A549 (cell line): ENCODE results near the gene FAM13A. TPM values are rescaled to one million over a fixed set of nuclear protein-coding genes. Genes with fewer than 3 reads are reported as not detected.
A peak's percentile ranks its signal among the peaks of the same experiment; 100 is the strongest.
"Not testable (repeated sequence)": the region's sequence is repeated elsewhere in the genome, so short reads cannot be mapped to it uniquely, and the experiment has no call there.

Source experiments
- ATAC-seq, 2 experiments: fragments of 200-7000 bp in 1 of 2; fragments of >200 bp in 1 of 2; cut with Nextera tagmentation in 1 of 2; cut with Tn5 transposase in 1 of 2; 3 replicates each; pipeline versions ENCODE4 v1.8.0 to v1.9.1; 2018 to 2020; ENCODE audit warnings: mild to moderate bottlenecking in 1 of 2, moderate library complexity in 1 of 2
- CTCF ChIA-PET: fragments of 300-600 bp; sonication (Branson Sonifier 250); formaldehyde crosslinking; extraction: SDS; loops from one replicate; lab custom pipeline; 2021; ENCODE audit warnings: antibody characterized with exemption, inconsistent platforms; lab: Yijun Ruan, JAX
- POLR2A ChIA-PET: fragments of 350-600 bp; formaldehyde crosslinking; extraction: SDS; loops from one replicate; lab custom pipeline; 2021; ENCODE audit warnings: antibody characterized with exemption, inconsistent platforms; lab: Yijun Ruan, JAX
- DNase-seq, 2 experiments: peaks; one replicate each; pipeline versions ENCODE4 v3.0.0 to v3.0.0-alpha.2; 2011 to 2016; ENCODE audit warnings: low read depth in 1 of 2, low spot score in 1 of 2
- FAIRE-seq: peaks from 2 replicates; lab custom pipeline; 2011; peaks lifted over from hg19 to GRCh38; lab: Jason Lieb, UNC
- H3K27ac ChIP-seq, 2 experiments: fragments of >200 bp; sonication (Bioruptor Twin); formaldehyde crosslinking; 3 replicates each; pipeline ENCODE4 v1.5.1; 2016 to 2017
- H3K4me1 ChIP-seq: fragments of >200 bp; sonication (Bioruptor Twin); formaldehyde crosslinking; 3 replicates; pipeline ENCODE4 v1.6.1; 2016
- H3K4me2 ChIP-seq: fragments of >200 bp; sonication (Bioruptor Twin); formaldehyde crosslinking; 3 replicates; pipeline ENCODE4 v1.6.1; 2016
- H3K4me3 ChIP-seq: fragments of >200 bp; sonication (Bioruptor Twin); formaldehyde crosslinking; 3 replicates; pipeline ENCODE4 v1.5.1; 2016
- H3K9me3 ChIP-seq: fragments of >200 bp; sonication (Bioruptor Twin); formaldehyde crosslinking; 3 replicates; pipeline ENCODE4 v1.6.1; 2016
- CBX8 ChIP-seq: fragments of 200-600 bp; sonication (generic); IDR thresholded peaks from 2 replicates; pipeline ENCODE4 v1.6.1; 2016
- CHD2 ChIP-seq: fragments of 150-350 bp; IDR thresholded peaks from 2 replicates; pipeline ENCODE4 v1.6.1; 2014; ENCODE audit warnings: low read length; ENCODE audit not compliant: partially characterized antibody
- EHMT2 ChIP-seq: fragments of 200-600 bp; sonication (generic); IDR thresholded peaks from 2 replicates; pipeline ENCODE4 v1.6.1; 2016; ENCODE audit warnings: antibody characterized with exemption, low read depth, mild to moderate bottlenecking, moderate library complexity
- FOSL2 ChIP-seq, 2 experiments: fragments of 450-650 bp in 1 of 2; fragments of >200 bp in 1 of 2; sonication (Bioruptor Twin) in 1 of 2; formaldehyde crosslinking; IDR thresholded peaks; 2 replicates each; pipeline versions ENCODE4 v1.5.0 to v1.6.1; 2016 to 2020; ENCODE audit warnings: mild to moderate bottlenecking in 1 of 2, moderate library complexity in 1 of 2
- HEYL ChIP-seq: fragments of 250-450 bp; sonication (Bioruptor Pico); IDR thresholded peaks from 2 replicates; pipeline ENCODE4 v1.8.0; 2021; ENCODE audit warnings: mild to moderate bottlenecking, moderate library complexity
- HMGXB4 ChIP-seq: fragments of 250-450 bp; sonication (Bioruptor Pico); IDR thresholded peaks from 2 replicates; pipeline ENCODE4 v1.5.0; 2021; ENCODE audit warnings: mild to moderate bottlenecking, moderate library complexity, borderline replicate concordance
- JUN ChIP-seq, 2 experiments: fragments of >200 bp; sonication (Bioruptor Twin); formaldehyde crosslinking; IDR thresholded peaks; 2 replicates in 1 of 2; 3 replicates in 1 of 2; pipeline ENCODE4 v1.6.1; 2016 to 2017
- KDM5A ChIP-seq: fragments of 200-600 bp; sonication (generic); IDR thresholded peaks from 2 replicates; pipeline ENCODE4 v1.6.1; 2016; ENCODE audit warnings: antibody characterized with exemption, mild to moderate bottlenecking
- MAX ChIP-seq: IDR thresholded peaks from 2 replicates; pipeline ENCODE4 v1.6.1; 2012
- MAZ ChIP-seq: fragments of 150-350 bp; IDR thresholded peaks from 2 replicates; pipeline ENCODE4 v1.6.1; 2014; ENCODE audit warnings: antibody characterized with exemption, low read depth, low read length, borderline replicate concordance
- NFE2L2 ChIP-seq: fragments of 150-350 bp; conservative IDR thresholded peaks from 2 replicates; pipeline ENCODE4 v1.6.1; 2014; ENCODE audit warnings: low read length
- PHF8 ChIP-seq: fragments of 200-600 bp; sonication (generic); IDR thresholded peaks from 2 replicates; pipeline ENCODE4 v1.6.1; 2016; ENCODE audit warnings: low read depth, mild to moderate bottlenecking, antibody characterized with exemption, moderate library complexity, borderline replicate concordance
- POLR2AphosphoS2 ChIP-seq: conservative IDR thresholded peaks from 2 replicates; pipeline ENCODE4 v1.6.1; 2012; ENCODE audit warnings: low read length, improper control_type of control experiment, inconsistent platforms
- RAD21 ChIP-seq, 2 experiments: fragments of >200 bp in 1 of 2; sonication (Bioruptor Twin) in 1 of 2; formaldehyde crosslinking in 1 of 2; IDR thresholded peaks in 1 of 2; conservative IDR thresholded peaks in 1 of 2; 2 replicates in 1 of 2; 3 replicates in 1 of 2; pipeline ENCODE4 v1.6.1; 2012 to 2018; ENCODE audit warnings: inconsistent platforms in 1 of 2
- RFX5 ChIP-seq: fragments of 450-650 bp; IDR thresholded peaks from 2 replicates; pipeline ENCODE4 v1.7.1; 2014; ENCODE audit warnings: antibody characterized with exemption, mild to moderate bottlenecking, moderate library complexity
- TFCP2L1 ChIP-seq: fragments of 250-450 bp; sonication (Bioruptor Pico); IDR thresholded peaks from 2 replicates; pipeline ENCODE4 v1.5.0; 2021; ENCODE audit warnings: mild to moderate bottlenecking
- WGBS: methylation state at CpG from one replicate; pipeline ENCODE4 v1.1.6; 2017; ENCODE audit errors: missing lambda C conversion rate; 5-methylcytosine and 5-hydroxymethylcytosine counted together
- polyA plus RNA-seq, 4 experiments: library from polyadenylated mRNA; depleted of rRNA in 3 of 4; stranded (reverse); fragments of >200 nt; fragmentation: RNase III in 1 of 4; extraction: RNeasy Plus Mini Kit Qiagen cat#74134 plus additional on column Dnase treatment in 1 of 4; gene quantifications; 2 replicates in 3 of 4; 3 replicates in 1 of 4; pipeline ENCODE4 v1.2.3, GENCODE V29; 2011 to 2017
- TF ChIP-seq, protein P1 (sequence below): IDR thresholded peaks from 2 replicates; pipeline ENCODE4 v1.6.1; 2012; ENCODE audit warnings: low read depth, borderline replicate concordance

The FAM13A gene
- polyA plus RNA-seq, 2 of the 4 experiments (the other 2 are of a cell fraction): 6.5 to 22.0 TPM

DNA sequence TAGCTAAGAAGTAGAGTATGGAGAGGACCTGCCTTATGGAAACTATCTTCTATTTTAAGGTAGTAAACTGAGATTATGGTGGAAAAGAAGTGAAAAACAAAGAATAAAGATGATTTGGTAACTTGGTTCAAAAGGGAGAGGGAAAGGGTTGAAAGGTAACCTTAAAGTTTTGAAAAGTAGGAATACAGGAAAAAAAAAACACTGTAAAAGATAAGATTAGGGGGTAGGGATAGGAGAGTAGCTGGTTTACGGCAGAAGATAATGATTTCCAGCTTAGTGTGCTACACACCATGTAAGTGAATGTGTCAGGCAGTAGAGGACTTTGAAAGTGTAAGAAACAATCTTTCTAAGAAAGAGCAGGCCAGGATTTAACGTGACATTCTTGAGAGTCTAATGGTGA is 35.3 kb downstream of the FAM13A start:
- H3K27ac ChIP-seq: no peak overlapping the region
- POLR2A ChIA-PET: no interaction called here
- DNase-seq (no peak), ATAC-seq (no peak), FAIRE-seq (no peak)
- TF ChIP-seq KDM5A (no peak), CBX8 (no peak)
- H3K9me3 ChIP-seq: no peaks in the 10 kb centered on the region
- no peak overlapping the region for H3K4me2 ChIP-seq
- 77% methylated on average over 2 of the region's 2 CpGs for WGBS
- CTCF ChIA-PET: interaction anchor here (1.1 to 8.1 kb wide), 4 partner anchors 10 to 316 kb away, joined by 3 to 112 read pairs (median 16); no protein-coding TSS in a partner anchor
- H3K4me3 ChIP-seq: no peak overlapping the region
- no peaks in the 10 kb centered on the region; the same call in 2 of the 3 replicates for H3K4me1 ChIP-seq

GRCh38 chr4:89021062-89021461 is 35.9 kb downstream of the FAM13A start:
- WGBS: 92% methylated on average over 1 of the region's 1 CpG
- Histone ChIP-seq H3K27ac (no peak overlapping the region), H3K4me1 (no peaks in the 10 kb centered on the region; the same call in 2 of the 3 replicates), H3K4me2 (no peak overlapping the region), H3K9me3 (no peaks in the 10 kb centered on the region), H3K4me3 (no peak overlapping the region)
- DNase-seq (no peak), ATAC-seq (no peak), FAIRE-seq (no peak)
- ChIA-PET CTCF (interaction anchor here (1.1 to 8.1 kb wide), 4 partner anchors 9 to 315 kb away, joined by 3 to 112 read pairs (median 16); no protein-coding TSS in a partner anchor), POLR2A (no interaction called here)
- no peak for TF ChIP-seq RAD21 (conservative IDR thresholded peaks at IDR 0.05 in 1 of 2, IDR thresholded peaks at IDR 0.05 in 1 of 2)
- TF ChIP-seq HMGXB4 (CRISPR knock-in tag): no peak
- TF ChIP-seq EHMT2: no peak
- TF ChIP-seq POLR2AphosphoS2: no peak
- TF ChIP-seq RFX5: no peak
- no peak for TF ChIP-seq TFCP2L1 (CRISPR knock-in tag)
- no peak for TF ChIP-seq NFE2L2
- TF ChIP-seq MAX: no peak
- TF ChIP-seq, protein P1, sequence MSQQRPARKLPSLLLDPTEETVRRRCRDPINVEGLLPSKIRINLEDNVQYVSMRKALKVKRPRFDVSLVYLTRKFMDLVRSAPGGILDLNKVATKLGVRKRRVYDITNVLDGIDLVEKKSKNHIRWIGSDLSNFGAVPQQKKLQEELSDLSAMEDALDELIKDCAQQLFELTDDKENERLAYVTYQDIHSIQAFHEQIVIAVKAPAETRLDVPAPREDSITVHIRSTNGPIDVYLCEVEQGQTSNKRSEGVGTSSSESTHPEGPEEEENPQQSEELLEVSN: no peak
- no peak for TF ChIP-seq HEYL (CRISPR knock-in tag)
- no peak for TF ChIP-seq FOSL2 (IDR thresholded peaks at IDR 0.05)
- TF ChIP-seq FOSL2 (CRISPR knock-in tag; IDR thresholded peaks at IDR 0.05): no peak
- TF ChIP-seq JUN (IDR thresholded peaks at IDR 0.05): no peak
- no peak for TF ChIP-seq CHD2

DNA sequence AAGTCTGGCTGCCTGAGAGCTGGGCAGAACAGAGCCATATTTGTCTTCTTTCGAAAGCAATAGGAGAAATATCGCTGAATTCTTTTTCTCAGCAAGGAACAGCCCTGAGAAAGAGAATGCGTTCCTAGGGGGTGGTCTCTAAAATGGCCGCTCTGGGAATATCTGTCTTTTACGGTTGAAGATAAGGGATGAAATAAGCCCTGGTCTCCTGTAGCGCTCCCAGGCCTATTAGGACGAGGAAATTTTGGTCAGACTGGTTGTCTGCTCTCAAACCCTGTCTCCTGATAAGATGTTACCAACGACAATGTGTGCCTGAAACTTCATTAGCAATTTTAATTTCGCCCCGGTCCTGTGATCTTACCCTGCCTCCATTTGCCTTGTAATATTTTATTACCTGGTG is 42.1 kb downstream of the FAM13A start:
- ATAC-seq: not testable (repeated sequence)

DNA sequence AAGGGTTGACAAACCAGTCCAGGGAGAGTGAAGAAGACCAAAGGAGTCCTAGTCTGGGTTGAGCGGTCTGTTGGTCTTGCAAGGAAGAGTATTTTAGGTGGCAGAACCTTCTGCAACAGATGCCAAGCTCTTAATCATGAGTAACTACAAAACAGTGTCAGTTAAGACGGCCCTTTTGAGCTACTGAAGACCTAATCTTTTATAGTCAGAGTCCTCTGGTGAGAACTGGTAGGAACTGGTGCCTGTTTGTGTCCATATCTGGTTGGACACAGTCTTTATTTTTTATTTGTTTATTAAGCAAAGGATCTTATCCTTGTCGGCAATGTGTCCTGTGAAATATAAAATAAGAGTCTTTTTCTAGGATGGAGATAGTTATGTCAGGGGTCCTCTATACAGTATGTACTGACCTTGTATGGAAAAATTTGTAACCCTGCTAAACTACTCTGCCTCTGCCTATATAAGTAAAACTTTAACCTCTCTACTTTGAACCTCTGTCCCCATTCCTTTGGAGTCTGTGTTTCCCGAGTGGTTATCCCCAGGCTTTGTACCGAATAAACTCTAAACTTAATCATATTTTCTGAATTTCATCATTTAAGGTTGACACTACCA is 47.1 kb downstream of the FAM13A start:
- H3K4me1 ChIP-seq: peaks cover 14% of the 10 kb centered on the region; the same call in 2 of the 3 replicates
- 0 out of 6 replicates have a peak overlapping the region, but pooled peaks have one; percentile 13 to 22 for H3K27ac ChIP-seq
- TF ChIP-seq JUN (IDR thresholded peaks at IDR 0.05): no peak
- no peak for TF ChIP-seq MAZ
- no peak for TF ChIP-seq PHF8
- no peak for ATAC-seq
- CTCF ChIA-PET: interaction anchor here (0.6 to 1.7 kb wide), 3 partner anchors 14 to 784 kb away, joined by 3 to 9 read pairs (median 4); no protein-coding TSS in a partner anchor
- no peak overlapping the region for H3K4me3 ChIP-seq
- H3K4me2 ChIP-seq: peak overlapping the region; percentile 50; the same call in 2 of the 3 replicates
- POLR2A ChIA-PET: no interaction called here
- no peak for FAIRE-seq
- WGBS: 65% methylated on average over 5 of the region's 5 CpGs
- no peaks in the 10 kb centered on the region for H3K9me3 ChIP-seq
- DNase-seq: no peak

More for the DNA sequence above, 42.1 kb downstream of the FAM13A start:
- FAIRE-seq, H3K9me3 ChIP-seq, H3K4me1 ChIP-seq, DNase-seq, H3K4me3 ChIP-seq, POLR2A ChIA-PET, CTCF ChIA-PET, H3K27ac ChIP-seq, H3K4me2 ChIP-seq: not testable (repeated sequence)
- WGBS: 88% methylated on average over 10 of the region's 10 CpGs
